Testis (tissue), 3 donors: ENCODE data around the gene FOXK2. TPM values are rescaled to one million over a fixed set of nuclear protein-coding genes. Genes with fewer than 3 reads are reported as not detected.
"Not testable (repeated sequence)": the region's sequence is repeated elsewhere in the genome, so short reads cannot be mapped to it uniquely, and the experiment has no call there.

Experiments used
- DNase-seq: peaks from one replicate; pipeline ENCODE4 v3.0.0-alpha.2; 2019
- H3K27ac ChIP-seq, 2 donors: fragments of 200-600 bp; sonication (generic); one replicate each; pipeline ENCODE4 v1.5.1; 2019
- H3K27me3 ChIP-seq: fragments of 200-600 bp; sonication (generic); one replicate; pipeline ENCODE4 v1.5.1; 2019
- H3K36me3 ChIP-seq: fragments of 200-600 bp; sonication (generic); one replicate; pipeline ENCODE4 v1.5.1; 2017; ENCODE audit warnings: low read depth; ENCODE audit errors: missing control alignments
- H3K4me1 ChIP-seq: fragments of 200-600 bp; sonication (generic); one replicate; pipeline ENCODE4 v1.5.1; 2019
- H3K4me3 ChIP-seq, 2 donors: fragments of 200-600 bp; sonication (generic); one replicate each; pipeline ENCODE4 v1.5.1; 2017 to 2019
- H3K9me3 ChIP-seq: fragments of 200-600 bp; sonication (generic); one replicate; pipeline ENCODE4 v1.5.1; 2017
- POLR2A ChIP-seq: fragments of 450-650 bp; IDR thresholded peaks from one replicate; pipeline ENCODE4 v1.6.1; 2017; ENCODE audit warnings: antibody characterized with exemption, mild to moderate bottlenecking, moderate library complexity
- WGBS, 2 donors: methylation state at CpG; one replicate each; pipeline ENCODE4 v1.1.5; 2018; 5-methylcytosine and 5-hydroxymethylcytosine counted together
- intact Hi-C: fragments of 100-400 bp; cut with DNase I; formaldehyde crosslinking; loops from one replicate; pipeline ENCODE4 v1.15.1; 2023; ENCODE audit warnings: low total_unique reads
- polyA plus RNA-seq: library from polyadenylated mRNA; stranded (reverse); fragments of 350-450 nt; fragmentation: Illumina TruSeq; extraction: RNeasy Lipid Tissue Mini Kit (QIAGEN cat#74804); gene quantifications from one replicate; pipeline ENCODE4 v1.2.3, GENCODE V29; 2014; ENCODE audit warnings: low read depth, low replicate concordance; ENCODE audit not compliant: insufficient read depth
- total RNA-seq, 2 donors: library from RNA; depleted of rRNA; stranded (reverse); fragments of >200 nt; gene quantifications; one replicate each; pipeline ENCODE4 v1.2.3, GENCODE V29; 2016
- TF ChIP-seq, protein P1 (sequence below), 3 experiments: fragments of 450-650 bp in 2 of 3; fragments of 200-600 bp in 1 of 3; sonication (generic) in 1 of 3; IDR thresholded peaks; one replicate each; pipeline ENCODE4 v1.5.1; 2016 to 2019; ENCODE audit warnings: antibody characterized with exemption in 3 of 3, mild to moderate bottlenecking in 2 of 3, moderate library complexity in 1 of 3

FOXK2 gene
- total and polyA plus RNA-seq, 3 donors from 2014 or later = 85.8 to 95.1 (median 94.3) TPM

DNA sequence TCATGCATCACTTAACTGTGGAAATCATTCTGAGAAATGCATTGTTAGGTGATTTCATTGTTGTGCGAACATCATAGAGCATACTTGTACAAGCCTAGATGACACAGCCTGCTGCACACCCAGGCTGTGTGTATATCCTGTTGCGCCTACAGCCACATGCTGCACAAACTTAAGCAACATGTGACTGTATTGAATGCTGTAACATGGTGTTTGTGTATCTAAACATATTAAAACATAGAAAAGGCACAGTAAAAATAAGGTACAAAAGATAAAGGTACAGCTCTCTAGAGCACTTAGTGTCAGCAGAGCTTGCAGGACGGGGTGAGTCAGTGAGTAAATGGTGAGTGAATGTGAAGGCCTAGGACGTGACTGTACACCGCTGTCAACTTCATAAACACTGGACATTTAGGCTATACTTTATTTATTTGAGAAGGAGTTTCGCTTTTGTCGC, 11.9 kb downstream of the FOXK2 start:
- intact Hi-C loops = no loop called here
- Histone ChIP-seq H3K4me3 (no peak overlapping the region), H3K4me1 (peaks cover 63% of the 10 kb centered on the region), H3K9me3 (no peaks in the 10 kb centered on the region), H3K27me3 (no peaks in the 10 kb centered on the region), H3K27ac (no peak overlapping the region), H3K36me3 (no peaks in the 10 kb centered on the region)
- no peak for DNase-seq
- TF ChIP-seq, protein P1, sequence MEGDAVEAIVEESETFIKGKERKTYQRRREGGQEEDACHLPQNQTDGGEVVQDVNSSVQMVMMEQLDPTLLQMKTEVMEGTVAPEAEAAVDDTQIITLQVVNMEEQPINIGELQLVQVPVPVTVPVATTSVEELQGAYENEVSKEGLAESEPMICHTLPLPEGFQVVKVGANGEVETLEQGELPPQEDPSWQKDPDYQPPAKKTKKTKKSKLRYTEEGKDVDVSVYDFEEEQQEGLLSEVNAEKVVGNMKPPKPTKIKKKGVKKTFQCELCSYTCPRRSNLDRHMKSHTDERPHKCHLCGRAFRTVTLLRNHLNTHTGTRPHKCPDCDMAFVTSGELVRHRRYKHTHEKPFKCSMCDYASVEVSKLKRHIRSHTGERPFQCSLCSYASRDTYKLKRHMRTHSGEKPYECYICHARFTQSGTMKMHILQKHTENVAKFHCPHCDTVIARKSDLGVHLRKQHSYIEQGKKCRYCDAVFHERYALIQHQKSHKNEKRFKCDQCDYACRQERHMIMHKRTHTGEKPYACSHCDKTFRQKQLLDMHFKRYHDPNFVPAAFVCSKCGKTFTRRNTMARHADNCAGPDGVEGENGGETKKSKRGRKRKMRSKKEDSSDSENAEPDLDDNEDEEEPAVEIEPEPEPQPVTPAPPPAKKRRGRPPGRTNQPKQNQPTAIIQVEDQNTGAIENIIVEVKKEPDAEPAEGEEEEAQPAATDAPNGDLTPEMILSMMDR (IDR thresholded peaks at IDR 0.05) = no peak
- no peak for TF ChIP-seq POLR2A
- WGBS, 2 donors = 85 to 89% methylated on average over 7 of the region's 7 CpGs

DNA sequence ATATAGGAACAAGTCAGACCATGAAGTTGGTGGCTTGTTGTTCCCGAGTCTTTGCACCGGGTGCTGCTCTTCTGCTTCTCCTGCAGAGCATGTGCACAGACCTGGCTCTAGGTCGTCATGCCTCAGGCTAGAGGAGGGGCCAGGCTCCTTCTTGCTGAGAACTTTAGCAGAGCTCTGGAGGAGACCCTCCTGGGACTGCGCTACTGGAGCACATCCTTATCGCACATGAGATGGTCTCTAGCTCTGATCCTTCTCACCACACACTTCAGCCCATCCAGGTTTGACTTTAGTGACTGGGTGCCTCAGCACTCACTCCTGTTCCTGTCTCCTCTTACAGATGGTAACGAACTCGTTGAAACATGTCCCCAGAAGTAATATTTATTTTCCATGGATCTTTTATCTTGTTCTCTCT, 14.9 kb downstream of the FOXK2 start:
- no peak for DNase-seq
- intact Hi-C loops = no loop called here
- Histone ChIP-seq H3K4me1 (peaks cover 59% of the 10 kb centered on the region), H3K9me3 (no peaks in the 10 kb centered on the region), H3K27me3 (no peaks in the 10 kb centered on the region), H3K27ac (peak overlapping the region; percentile 87 to 97), H3K4me3 (no peak overlapping the region), H3K36me3 (no peaks in the 10 kb centered on the region)
- TF ChIP-seq POLR2A = no peak
- TF ChIP-seq, protein P1 (IDR thresholded peaks at IDR 0.05) = no peak
- 43 to 71% methylated on average over 6 to 7 of the region's 7 CpGs for WGBS, 2 donors

DNA sequence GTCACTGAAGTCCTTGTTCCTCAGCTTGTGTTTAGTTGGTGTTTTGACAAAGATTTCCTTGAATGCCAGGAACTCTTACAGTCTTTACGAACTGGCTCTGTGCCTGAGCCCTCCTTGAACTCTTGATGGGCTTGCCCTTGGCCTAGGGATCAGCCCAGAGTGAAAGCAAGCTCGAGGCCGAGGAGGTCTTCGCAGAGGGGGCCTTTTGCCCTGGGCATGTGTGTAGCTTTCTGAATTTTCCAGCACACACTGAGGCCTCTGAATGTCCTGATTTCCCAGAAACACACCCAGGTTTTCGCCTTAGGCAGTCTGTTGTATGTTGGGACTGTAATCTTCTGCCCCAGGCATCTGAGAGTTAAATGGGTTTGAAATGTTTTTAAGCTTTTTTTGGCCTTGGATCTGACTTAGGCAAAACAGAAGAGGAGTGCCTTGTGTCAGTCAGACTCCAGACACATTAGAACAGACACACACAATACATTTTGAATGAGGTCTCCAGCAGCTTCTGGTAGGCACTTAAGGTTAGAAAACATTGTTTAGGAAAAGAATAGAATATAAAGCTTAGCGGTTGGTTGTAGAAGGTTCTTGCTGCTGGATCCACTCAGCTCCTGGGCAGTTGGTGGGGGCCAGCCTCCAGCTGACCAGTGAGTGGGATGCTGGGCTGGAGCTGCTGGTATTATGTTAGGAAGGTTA, 17.1 kb downstream of the FOXK2 start:
- DNase-seq = peak; percentile 73
- H3K27me3 ChIP-seq = no peaks in the 10 kb centered on the region
- intact Hi-C loops = no loop called here
- peaks cover 58% of the 10 kb centered on the region for H3K4me1 ChIP-seq
- H3K9me3 ChIP-seq = no peaks in the 10 kb centered on the region
- peak overlapping the region; percentile 87 to 97 for H3K27ac ChIP-seq
- no peaks in the 10 kb centered on the region for H3K36me3 ChIP-seq
- TF ChIP-seq POLR2A = no peak
- no peak overlapping the region for H3K4me3 ChIP-seq
- 26 to 41% methylated on average over 4 to 6 of the region's 6 CpGs for WGBS, 2 donors

DNA sequence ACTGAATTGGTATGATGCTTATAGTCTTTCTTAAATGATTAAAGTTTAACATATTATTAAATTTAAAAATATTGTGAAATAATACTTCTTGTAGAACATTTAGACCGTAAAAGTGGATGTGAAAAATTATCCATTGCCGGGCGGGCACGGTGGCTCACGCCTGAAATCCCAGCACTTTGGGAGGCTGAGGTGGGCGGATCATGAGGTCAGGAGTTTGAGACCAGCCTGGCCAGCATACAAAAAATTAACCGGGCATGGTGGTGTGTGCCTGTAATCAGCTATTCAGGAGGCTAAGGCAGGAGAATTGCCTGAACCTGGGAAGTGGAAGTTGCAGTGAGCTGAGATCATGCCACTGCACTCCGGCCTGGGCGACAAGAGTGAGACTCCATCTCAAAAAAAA, 17.7 kb downstream of the FOXK2 start:
- peak overlapping the region; percentile 87 to 97 for H3K27ac ChIP-seq
- peaks cover 58% of the 10 kb centered on the region for H3K4me1 ChIP-seq
- DNase-seq, H3K9me3 ChIP-seq, intact Hi-C loops, H3K27me3 ChIP-seq, H3K36me3 ChIP-seq, H3K4me3 ChIP-seq: not testable (repeated sequence)
- WGBS, 2 donors = 48 to 60% methylated on average over 9 of the region's 9 CpGs

DNA sequence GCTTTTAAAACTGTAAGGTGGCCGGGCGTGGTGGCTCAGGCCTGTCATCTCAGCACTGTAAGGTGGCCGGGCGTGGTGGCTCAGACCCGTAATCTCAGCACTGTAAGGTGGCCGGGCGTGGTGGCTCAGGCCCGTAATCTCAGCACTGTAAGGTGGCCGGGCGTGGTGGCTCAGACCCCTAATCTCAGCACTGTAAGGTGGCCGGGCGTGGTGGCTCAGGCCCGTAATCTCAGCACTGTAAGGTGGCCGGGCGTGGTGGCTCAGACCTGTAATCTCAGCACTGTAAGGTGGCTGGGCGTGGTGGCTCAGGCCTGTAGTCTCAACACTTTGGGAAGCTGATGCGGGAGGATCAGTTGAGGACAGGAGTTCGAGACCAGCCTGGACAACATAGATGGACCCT, 19.5 kb downstream of the FOXK2 start:
- peaks cover 56% of the 10 kb centered on the region for H3K4me1 ChIP-seq
- H3K27ac ChIP-seq = peak overlapping the region; percentile 87 to 97

DNA sequence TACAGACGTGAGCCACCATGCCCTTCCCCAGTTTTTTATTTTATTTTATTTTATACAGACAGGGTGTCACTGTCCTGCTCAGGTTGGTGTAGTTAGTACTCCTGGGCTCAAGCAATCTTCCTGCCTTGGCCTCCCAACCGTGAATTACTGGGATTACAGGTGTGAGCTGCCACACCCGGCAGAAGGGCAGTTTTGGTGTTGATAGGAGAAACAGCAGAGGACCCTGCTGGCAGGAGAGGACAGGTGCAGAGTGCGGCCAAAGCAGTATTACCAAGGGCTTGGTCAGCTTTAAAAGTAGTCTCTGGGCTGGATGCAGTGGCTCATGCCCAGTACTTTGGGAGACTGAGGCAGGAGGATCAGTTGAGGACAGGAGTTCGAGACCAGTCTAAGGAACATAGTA, 22.9 kb downstream of the FOXK2 start:
- Histone ChIP-seq H3K27me3 (no peaks in the 10 kb centered on the region), H3K36me3 (no peaks in the 10 kb centered on the region), H3K9me3 (no peaks in the 10 kb centered on the region), H3K4me1 (peaks cover 29% of the 10 kb centered on the region), H3K4me3 (no peak overlapping the region), H3K27ac (no peak overlapping the region)
- no peak for DNase-seq
- WGBS, 2 donors = 89 to 92% methylated on average over 5 of the region's 5 CpGs
- intact Hi-C loops = no loop called here
- TF ChIP-seq, protein P1 (IDR thresholded peaks at IDR 0.05) = no peak
- TF ChIP-seq POLR2A = no peak

More for the DNA sequence above, 19.5 kb downstream of the FOXK2 start:
- H3K27me3 ChIP-seq, H3K4me3 ChIP-seq, DNase-seq, intact Hi-C loops, H3K9me3 ChIP-seq, H3K36me3 ChIP-seq: not testable (repeated sequence)
- 74 to 77% methylated on average over 18 of the region's 18 CpGs for WGBS, 2 donors
